PC-9 (cell line): ENCODE data around the gene PIGM. TPM values are rescaled to one million over a fixed set of nuclear protein-coding genes. Genes with fewer than 3 reads are reported as not detected.

Source experiments
- BruUV-seq: library from RNA; stranded (reverse); fragments of 400-500 nt; replicated peaks from 2 replicates; lab custom pipeline; 2021; lab: Mats Ljungman, UMichigan
- CTCF ChIA-PET: fragments of 300-600 bp; sonication (Branson Sonifier 250); formaldehyde crosslinking; loops from one replicate; lab custom pipeline; 2022; ENCODE audit warnings: antibody characterized with exemption; lab: Charles Lee
- POLR2A ChIA-PET: fragments of 300-600 bp; sonication (Branson Sonifier 250); formaldehyde crosslinking; loops from one replicate; lab custom pipeline; 2022; ENCODE audit warnings: antibody characterized with exemption; ENCODE audit not compliant: unreplicated experiment; lab: Charles Lee
- DNase-seq, 2 experiments: peaks; one replicate each; pipeline versions ENCODE4 v3.0.0 to v3.0.0-alpha.2; 2015 to 2022; ENCODE audit warnings: mixed read lengths in 1 of 2
- H2AFZ ChIP-seq: fragments of 200-600 bp; sonication (generic); 2 replicates; pipeline ENCODE4 v1.8.1; 2017; ENCODE audit warnings: antibody characterized with exemption
- H3F3A ChIP-seq: fragments of 200-600 bp; sonication (generic); 2 replicates; pipeline ENCODE4 v1.8.1; 2017; ENCODE audit warnings: antibody characterized with exemption, mild to moderate bottlenecking, low read depth; ENCODE audit not compliant: insufficient read depth
- H3K27ac ChIP-seq: fragments of 200-600 bp; sonication (generic); 2 replicates; pipeline ENCODE4 v1.6.1; 2016; ENCODE audit warnings: mixed run types
- H3K27me3 ChIP-seq: fragments of 200-600 bp; sonication (generic); 2 replicates; pipeline ENCODE4 v1.6.1; 2016; ENCODE audit warnings: low read depth, mixed run types; ENCODE audit not compliant: insufficient read depth
- H3K36me3 ChIP-seq: fragments of 200-600 bp; sonication (generic); 2 replicates; pipeline ENCODE4 v1.6.1; 2016; ENCODE audit warnings: low read depth, mixed run types
- H3K4me1 ChIP-seq: fragments of 200-600 bp; sonication (generic); replicated peaks from 2 replicates; pipeline ENCODE4 v1.6.1; 2016; ENCODE audit warnings: mixed run types; ENCODE audit not compliant: insufficient read depth
- H3K4me2 ChIP-seq: fragments of 200-600 bp; sonication (generic); 2 replicates; pipeline ENCODE4 v1.6.1; 2017; ENCODE audit warnings: mixed run types
- H3K4me3 ChIP-seq: fragments of 200-600 bp; sonication (generic); 2 replicates; pipeline ENCODE4 v1.6.1; 2016; ENCODE audit warnings: mixed run types
- H3K79me2 ChIP-seq: fragments of 200-600 bp; sonication (generic); 2 replicates; pipeline ENCODE4 v1.6.1; 2017; ENCODE audit warnings: low read depth, mixed run types
- H3K9me2 ChIP-seq: fragments of 200-600 bp; sonication (generic); 2 replicates; pipeline ENCODE4 v1.8.1; 2017; ENCODE audit warnings: mild to moderate bottlenecking; ENCODE audit not compliant: insufficient read depth
- H3K9me3 ChIP-seq: fragments of 200-600 bp; sonication (generic); 2 replicates; pipeline ENCODE4 v1.8.1; 2016; ENCODE audit warnings: low read depth; ENCODE audit not compliant: insufficient read depth
- H4K20me1 ChIP-seq: fragments of 200-600 bp; sonication (generic); 2 replicates; pipeline ENCODE4 v1.8.1; 2017; ENCODE audit not compliant: insufficient read depth
- EZH2 ChIP-seq: fragments of 200-600 bp; sonication (generic); IDR thresholded peaks from 2 replicates; pipeline ENCODE4 v1.8.0; 2017; ENCODE audit warnings: antibody characterized with exemption, low read depth
- intact Hi-C: fragments of 100-400 bp; cut with micrococcal nuclease; formaldehyde crosslinking; loops from one replicate; pipeline ENCODE4 v1.10.0; 2022; ENCODE audit not compliant: unreplicated experiment
- total RNA-seq: library from RNA; stranded (reverse); gene quantifications from 2 replicates; pipeline ENCODE4 v1.2.3, GENCODE V29; 2021
- TF ChIP-seq, protein P1 (sequence below): fragments of 200-600 bp; sonication (generic); conservative IDR thresholded peaks from 2 replicates; pipeline ENCODE4 v1.6.1; 2017; ENCODE audit warnings: mixed run types, antibody characterized with exemption, mild to moderate bottlenecking, moderate library complexity

PIGM gene
- total RNA-seq, 1 experiment from 2014 or later: 4.0 TPM

DNA sequence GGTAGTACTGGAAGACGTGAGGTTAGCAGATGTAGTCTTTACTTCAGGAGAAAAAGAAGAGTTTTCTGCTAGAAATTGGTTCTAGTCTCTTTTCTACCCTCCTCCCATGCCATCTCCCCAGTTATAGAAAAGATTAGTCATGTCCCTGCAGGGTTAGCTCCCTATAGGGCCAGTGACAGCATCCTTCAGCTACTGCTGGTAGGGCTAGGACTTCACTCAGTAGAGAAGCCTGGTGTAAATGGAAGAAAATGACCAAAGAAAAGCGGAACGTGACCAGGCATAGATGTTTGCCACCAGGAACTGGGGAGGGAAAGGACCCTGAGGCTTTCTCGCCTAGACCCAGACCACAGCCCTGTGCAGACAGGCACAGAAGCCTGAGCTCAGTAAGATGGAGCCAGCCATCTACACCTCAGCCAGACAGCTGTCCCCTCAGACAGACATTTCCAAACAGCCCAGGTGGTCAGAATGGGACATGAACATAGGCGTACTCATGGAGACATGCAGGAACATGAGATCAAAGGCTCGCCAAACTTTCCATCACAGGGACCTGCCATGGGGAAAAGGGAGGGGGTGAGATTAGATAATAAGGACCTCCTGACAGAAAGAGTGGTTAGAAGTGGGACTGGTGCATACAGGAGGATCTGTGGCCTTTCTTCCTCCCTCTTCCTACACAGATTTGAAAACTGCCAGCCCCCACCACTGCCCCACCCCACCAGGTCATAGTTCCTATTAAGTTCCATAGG, 54.3 kb downstream of the PIGM start:
- ChIA-PET POLR2A (no interaction called here), CTCF (no interaction called here)
- no peak overlapping the region for H3K4me3 ChIP-seq
- no peaks in the 10 kb centered on the region for H3K36me3 ChIP-seq
- no TSS peak for BruUV-seq
- no peaks in the 10 kb centered on the region for H3K9me3 ChIP-seq
- H3K4me1 ChIP-seq: no peaks in the 10 kb centered on the region
- H3K9me2 ChIP-seq: no peaks in the 10 kb centered on the region; the same call in 1 of the 2 replicates
- H3K27me3 ChIP-seq: peaks cover 15% of the 10 kb centered on the region
- no peak overlapping the region for H2AFZ ChIP-seq
- intact Hi-C loops: no loop called here
- no peaks in the 10 kb centered on the region for H3F3A ChIP-seq
- no peaks in the 10 kb centered on the region for H3K79me2 ChIP-seq
- H4K20me1 ChIP-seq: no peaks in the 10 kb centered on the region
- H3K4me2 ChIP-seq: no peak overlapping the region
- TF ChIP-seq, protein P1, sequence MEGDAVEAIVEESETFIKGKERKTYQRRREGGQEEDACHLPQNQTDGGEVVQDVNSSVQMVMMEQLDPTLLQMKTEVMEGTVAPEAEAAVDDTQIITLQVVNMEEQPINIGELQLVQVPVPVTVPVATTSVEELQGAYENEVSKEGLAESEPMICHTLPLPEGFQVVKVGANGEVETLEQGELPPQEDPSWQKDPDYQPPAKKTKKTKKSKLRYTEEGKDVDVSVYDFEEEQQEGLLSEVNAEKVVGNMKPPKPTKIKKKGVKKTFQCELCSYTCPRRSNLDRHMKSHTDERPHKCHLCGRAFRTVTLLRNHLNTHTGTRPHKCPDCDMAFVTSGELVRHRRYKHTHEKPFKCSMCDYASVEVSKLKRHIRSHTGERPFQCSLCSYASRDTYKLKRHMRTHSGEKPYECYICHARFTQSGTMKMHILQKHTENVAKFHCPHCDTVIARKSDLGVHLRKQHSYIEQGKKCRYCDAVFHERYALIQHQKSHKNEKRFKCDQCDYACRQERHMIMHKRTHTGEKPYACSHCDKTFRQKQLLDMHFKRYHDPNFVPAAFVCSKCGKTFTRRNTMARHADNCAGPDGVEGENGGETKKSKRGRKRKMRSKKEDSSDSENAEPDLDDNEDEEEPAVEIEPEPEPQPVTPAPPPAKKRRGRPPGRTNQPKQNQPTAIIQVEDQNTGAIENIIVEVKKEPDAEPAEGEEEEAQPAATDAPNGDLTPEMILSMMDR: no peak
- no peak for TF ChIP-seq EZH2
- H3K27ac ChIP-seq: no peak overlapping the region
- no peak for DNase-seq

Other genes with a start within 250 kb of the PIGM start
- not detected in 2 replicates for gene FCRL6, start 229.6 kb downstream of the PIGM start, total RNA-seq
- not detected in 2 replicates for gene SLAMF8, start 205.1 kb downstream of the PIGM start, total RNA-seq
- gene VSIG8, start 169.3 kb downstream of the PIGM start, total RNA-seq: not detected in 2 replicates
- gene CFAP45, start 131.8 kb downstream of the PIGM start, total RNA-seq: 8.2 and 9.3 TPM in 2 replicates
- gene TAGLN2, start 106.5 kb downstream of the PIGM start, total RNA-seq: 473 and 481 TPM in 2 replicates
- 22.9 and 23.4 TPM in 2 replicates for gene IGSF9, start 86.4 kb downstream of the PIGM start, total RNA-seq
- gene SLAMF9, start 77.8 kb downstream of the PIGM start, total RNA-seq: 0.58 and 0.94 TPM in 2 replicates
- not detected in 2 replicates for gene KCNJ10, start 38.2 kb upstream of the PIGM start, total RNA-seq
- gene KCNJ9, start 49.5 kb upstream of the PIGM start, total RNA-seq: not detected in 2 replicates
- gene IGSF8, start 66.6 kb upstream of the PIGM start, total RNA-seq: 27.4 and 38.0 TPM in 2 replicates
- 1.1 TPM in 2 replicates for gene ATP1A2, start 83.8 kb upstream of the PIGM start, total RNA-seq
- gene ATP1A4, start 119.6 kb upstream of the PIGM start, total RNA-seq: not detected in 2 replicates
- not detected in 2 replicates for gene CASQ1, start 158.6 kb upstream of the PIGM start, total RNA-seq
- gene PEA15, start 173.4 kb upstream of the PIGM start, total RNA-seq: 84.7 and 139 TPM in 2 replicates
- 152 and 161 TPM in 2 replicates for gene DCAF8, start 230.6 kb upstream of the PIGM start, total RNA-seq